DMS153 (cell line): ENCODE results near the gene RNF214.
A peak's percentile ranks its signal among the peaks of the same experiment; 100 is the strongest.
"Not testable (repeated sequence)": the region's sequence is repeated elsewhere in the genome, so short reads cannot be mapped to it uniquely, and the experiment has no call there.

Source experiments
- DNase-seq: peaks from one replicate; lab custom pipeline; 2025; lab: John Stamatoyannopoulos, UW

Gene RNF214

DNA sequence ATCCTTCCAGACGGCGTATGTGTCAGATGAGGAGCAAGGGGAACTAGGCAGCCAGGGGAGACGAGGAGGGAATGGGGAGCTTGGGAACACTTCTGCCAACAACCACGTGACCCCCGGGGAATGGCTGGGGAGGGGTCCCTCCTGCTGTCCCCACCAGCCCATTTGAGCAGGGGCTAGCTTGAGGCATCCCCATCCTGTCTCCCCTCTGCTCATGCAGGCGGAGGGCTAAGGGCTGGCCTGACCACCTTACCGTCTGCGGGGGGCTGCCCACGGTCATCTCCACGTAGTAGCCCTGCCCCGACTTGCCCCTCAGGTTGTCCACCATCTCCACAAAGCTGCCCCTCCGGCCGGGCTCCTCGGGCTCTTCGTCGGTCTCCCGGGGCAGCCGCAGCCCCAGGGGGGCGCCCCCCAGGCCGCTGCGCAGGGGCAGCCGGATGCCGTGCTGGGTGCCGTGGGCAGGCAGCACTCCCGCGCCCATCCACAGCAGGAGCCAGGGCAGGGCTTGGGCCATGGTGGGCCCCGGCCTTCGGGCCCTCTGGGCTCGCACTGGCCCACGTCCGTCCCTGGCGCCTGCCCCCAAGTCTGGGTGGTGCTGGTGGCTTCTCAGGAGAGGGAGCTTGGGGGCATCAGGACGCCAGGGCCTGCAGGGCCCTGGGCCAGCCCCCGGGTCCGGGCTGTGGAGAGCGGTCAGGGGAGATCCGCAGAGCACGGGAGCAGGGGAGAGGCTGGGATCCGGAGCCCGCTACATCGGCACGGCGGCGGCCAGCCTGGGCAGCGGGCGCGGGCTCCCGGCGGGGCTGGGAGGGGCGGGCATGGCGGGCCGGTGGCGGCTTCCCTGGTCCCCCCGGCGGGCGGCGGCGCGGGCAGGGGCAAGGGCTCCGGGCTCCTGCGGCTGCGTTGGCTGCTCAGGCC, 83.1 kb downstream of the RNF214 start:
- DNase-seq: no peak

DNA sequence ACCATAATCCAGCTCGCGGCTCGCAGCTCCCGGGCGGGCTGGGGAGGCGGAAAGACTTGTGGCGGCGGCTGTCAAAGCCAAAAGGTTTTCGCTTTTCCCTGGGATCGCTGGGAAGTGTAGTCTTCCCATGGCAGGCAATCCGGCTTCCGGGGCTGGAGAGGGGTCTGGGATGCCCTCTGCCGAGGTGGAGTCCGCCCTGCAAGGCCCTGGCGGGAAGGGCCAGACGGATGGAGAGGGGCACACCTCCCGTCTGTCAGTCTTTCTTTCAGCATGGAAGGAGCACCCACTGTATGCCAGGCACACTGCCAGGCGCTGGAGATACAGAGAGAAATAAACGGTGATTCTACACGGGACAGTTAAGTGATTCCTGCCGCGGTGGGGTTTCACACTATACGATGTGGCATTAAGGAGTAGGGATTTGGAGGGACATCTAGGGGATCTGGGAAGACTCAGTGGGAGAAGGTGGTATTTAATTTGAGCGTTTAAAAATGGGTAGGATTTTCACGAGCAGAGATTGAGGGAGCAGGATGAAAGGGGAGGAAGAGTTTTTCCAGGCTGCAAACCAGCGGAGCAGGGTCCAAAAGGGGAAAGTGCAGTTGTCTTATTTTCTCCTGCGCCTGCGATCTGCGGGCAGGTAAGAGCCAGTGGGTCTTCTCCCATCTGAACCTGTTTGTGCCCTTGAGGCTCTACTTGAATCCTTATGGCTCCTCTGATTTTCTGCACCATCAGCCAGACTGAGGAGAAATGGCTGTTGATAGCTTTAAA, 83.9 kb downstream of the RNF214 start, which contains the start of gene BACE1:
BACE1 (minus strand) TSS at position 60 of the 765 bp plus-strand sequence. CDS start 461 bp downstream, outside the sequence.
- DNase-seq: peak; percentile 75

DNA sequence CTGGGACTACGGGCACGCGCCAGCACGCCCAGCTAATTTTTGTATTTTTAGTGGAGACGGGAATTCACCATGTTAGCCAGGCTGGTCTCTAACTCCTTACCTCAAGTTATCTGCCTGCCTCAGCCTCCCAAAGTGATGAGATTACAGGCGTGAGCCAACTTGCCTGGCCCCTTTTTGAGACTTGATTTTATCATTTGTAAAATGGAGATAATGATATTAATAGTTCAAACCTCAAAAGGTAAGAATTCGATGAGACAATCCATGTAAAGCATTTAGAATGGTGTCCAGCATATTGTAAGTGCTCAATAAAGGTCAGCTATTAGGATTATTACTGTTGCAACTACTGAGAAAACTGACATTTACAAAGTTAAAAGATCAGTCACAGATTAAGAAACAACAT, 86.3 kb downstream of the RNF214 start:
- no peak for DNase-seq

DNA sequence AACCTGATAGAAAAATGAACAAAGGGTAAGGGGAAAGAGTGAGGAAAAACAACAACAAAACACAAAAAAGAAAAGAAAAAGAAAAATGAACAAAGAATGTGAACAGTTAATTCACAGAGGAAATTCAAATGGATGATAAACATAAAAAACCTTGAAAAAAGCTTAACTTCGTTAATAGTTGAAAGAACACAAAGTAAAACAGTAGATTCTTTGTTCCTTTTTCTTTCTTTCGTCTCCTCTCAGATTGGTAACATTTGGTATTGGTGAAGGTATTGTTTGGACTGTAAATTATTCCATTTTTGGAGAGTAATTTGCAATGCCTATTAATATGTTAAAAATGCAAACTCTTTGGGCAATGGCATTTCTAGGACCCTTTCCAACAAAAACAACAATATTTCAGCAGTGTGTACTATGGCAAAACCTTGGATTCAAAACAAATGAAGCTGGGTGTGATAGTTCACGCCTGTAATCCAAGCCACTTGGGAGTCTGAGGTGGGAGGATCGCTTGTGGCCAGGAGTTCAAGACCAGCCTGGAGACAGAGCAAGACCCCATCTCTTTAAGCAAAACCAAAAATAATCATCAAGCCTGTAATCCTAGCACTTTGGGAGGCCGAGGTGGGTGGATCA, 86.9 kb downstream of the RNF214 start:
- DNase-seq: no peak

DNA sequence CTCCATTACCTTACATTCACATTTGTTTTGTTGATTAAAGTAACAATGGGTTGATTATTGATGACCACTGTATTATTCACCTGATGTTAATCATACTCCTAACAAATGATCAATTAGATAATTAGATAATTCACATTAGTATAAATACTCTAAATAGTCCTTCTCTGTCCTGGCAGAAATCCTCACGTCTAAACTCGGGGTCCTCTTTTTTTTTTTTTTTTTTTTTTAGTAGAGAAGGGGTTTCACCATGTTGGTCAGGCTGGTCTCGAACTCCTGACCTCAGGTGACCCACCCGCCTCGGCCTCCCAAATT, 94.7 kb downstream of the RNF214 start:
- not testable (repeated sequence) for DNase-seq

DNA sequence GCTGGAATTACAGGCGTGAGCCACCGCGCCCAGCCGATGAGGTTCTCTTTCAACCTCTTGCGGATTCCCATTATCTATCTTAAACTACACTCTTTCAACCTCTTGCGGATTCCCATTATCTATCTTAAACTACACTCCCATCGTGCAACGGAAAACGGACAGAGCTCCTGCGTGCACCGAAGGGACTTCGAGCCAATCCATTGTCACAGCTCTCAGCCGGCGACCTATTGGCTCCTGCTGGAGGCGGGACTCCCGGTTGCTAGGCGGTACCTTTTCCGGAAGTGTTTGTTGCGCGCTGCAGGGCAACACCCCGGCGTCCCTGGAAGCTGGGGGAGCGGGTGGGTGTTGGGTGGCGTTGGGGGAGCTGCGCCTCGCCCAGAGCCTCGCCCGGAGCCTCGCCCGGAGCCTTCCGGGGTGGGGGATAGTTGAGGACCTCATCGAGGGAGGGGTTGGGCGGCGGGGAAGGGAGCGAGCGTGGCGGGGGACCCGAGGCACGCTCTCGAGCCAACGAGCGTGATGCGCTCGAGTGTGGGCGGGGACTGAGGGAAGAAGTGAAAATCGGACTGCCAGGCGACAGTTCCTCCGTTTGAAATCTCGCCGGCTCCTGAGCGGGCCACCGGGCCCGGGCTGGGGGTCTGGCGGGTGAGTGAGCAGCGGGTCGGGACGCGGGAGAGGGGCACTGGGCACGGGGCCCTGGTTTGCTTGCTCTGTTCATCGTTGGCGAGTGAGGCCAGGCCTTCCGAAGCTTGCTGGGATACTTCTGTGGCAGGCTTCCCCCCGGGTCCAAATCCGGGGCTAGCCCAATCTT, 95.3 kb downstream of the RNF214 start, which contains the start of gene CEP164:
CEP164 (plus strand) TSS at position 288 of the 808 bp plus-strand sequence. CDS start 10,733 bp downstream, outside the sequence.
- DNase-seq: peak; percentile 95

DNA sequence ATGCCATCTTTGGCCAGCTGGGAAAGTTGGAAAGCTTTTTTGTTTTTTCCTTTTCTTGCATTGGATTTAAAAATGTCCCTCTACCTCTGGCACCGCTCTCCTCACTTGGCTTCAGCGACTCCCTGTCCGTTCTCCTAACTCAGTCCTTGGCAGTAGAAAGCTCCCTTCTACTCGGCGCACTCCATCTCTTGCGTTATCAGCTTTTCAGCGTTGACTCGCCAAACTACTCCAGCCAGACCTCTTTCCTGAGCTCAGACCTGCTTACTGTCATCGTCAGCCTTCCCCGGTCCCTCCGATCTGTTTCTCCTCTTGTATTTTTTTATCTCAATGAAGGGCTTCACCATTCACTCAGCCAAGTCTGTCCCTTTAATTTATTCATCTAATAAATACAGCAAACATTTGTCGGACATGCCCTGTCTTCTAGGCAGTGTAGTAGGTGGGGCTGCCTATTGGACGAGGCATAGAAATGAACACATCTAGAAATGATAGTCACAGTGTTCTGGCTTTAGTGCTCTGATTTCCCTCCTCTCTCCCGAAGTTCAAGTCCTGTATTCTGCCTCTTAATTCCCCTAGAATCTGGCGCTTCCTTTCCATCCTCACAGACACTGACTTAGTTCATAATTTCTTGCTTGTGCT, 96.0 kb downstream of the RNF214 start:
- DNase-seq: no peak

DNA sequence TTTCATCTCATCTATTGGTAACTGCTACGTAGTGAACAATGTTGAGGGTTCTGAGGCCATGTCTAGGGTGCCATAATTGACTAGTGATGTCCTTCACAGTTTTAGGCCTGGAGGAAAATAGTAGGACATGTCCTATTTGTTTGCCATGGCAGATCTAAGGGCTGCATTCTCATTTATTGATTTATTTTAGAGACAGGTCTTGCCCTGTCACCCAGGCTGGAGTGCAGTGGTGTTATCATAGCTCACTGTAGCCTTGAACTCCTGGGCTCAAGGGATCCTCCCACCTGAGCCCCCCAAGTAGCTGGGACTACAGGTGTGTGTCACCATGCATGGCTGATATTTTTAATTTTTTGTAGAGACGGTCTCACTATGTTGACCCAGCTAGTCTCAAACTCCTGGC, 100.4 kb downstream of the RNF214 start:
- DNase-seq: no peak

DNA sequence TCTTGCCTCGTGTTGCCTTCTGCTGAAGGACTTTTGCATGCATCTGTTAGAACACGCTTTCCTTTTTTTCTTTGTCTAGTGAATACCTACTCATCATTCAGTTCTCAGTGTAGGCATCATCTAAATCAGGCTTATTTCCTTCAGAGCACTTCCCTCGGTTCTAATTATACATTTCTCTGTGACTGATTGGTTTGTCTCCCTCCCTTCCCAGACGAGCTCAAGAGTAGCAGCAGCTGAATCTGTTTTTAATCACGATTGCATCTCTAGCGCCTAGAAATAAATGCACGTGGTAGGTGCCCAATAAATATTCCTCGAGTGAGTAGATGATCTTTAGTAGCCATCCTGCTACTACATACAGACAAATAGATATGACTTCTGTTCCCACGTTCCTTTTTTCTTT, 101.4 kb downstream of the RNF214 start:
- DNase-seq: no peak

DNA sequence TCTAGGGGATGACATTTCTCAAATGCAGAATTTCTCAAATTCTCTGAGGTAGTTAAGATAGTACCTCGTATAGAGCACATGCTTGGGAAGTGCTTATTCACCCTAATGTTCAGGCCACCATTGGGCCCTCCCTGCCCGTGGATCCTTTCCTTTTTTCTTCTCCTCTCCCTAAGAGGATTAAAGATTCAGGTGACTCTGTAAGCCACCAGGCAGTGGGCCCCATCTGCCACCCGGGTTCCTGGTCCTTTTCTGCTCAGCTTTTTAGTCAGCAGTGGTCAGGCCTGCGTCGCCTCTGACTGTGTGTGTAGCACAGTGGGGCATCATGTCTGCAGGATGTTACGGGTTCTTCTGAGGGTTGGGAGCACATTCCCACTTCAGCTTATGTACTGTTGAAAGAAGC, 102.4 kb downstream of the RNF214 start:
- DNase-seq: no peak

DNA sequence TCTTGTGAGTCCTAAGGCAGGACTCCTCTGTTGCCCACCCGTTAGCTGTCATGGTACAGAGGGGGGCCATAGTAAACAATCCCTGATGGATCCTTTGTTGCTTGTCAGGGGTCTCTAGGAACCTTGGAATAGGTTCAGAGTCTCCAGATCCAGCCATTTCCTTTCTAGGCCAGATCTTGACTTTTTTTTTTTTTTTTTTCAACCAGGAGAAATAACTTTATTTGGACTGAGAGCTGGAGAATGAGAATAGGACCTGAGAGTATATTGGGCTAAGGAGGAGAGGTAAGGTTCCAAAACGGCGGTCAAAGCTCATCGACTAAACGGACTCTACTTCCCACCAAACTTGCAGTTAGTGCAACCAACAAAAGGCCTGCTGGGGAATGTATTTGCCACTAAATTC, 102.9 kb downstream of the RNF214 start:
- DNase-seq: no peak
